Type B pancreatic cell (in vitro differentiated cells): ENCODE results near the gene MYMK. TPM values are rescaled to one million over a fixed set of nuclear protein-coding genes. Genes with fewer than 3 reads are reported as not detected.

Experiments
- DNase-seq: peaks from one replicate; pipeline ENCODE4 v3.0.0; 2021; ENCODE audit warnings: mixed read lengths; ENCODE audit not compliant: unreplicated experiment; ENCODE audit errors: extremely low spot score
- H3K27ac Mint-ChIP-seq: 2 replicates; pipeline ENCODE4 v1.8.0; 2021; ENCODE audit warnings: mild to moderate bottlenecking, mixed read lengths
- H3K27me3 Mint-ChIP-seq: 2 replicates; pipeline ENCODE4 v1.8.0; 2021; ENCODE audit warnings: mixed read lengths
- H3K36me3 Mint-ChIP-seq: 2 replicates; pipeline ENCODE4 v1.8.0; 2021; ENCODE audit warnings: mixed read lengths
- H3K4me1 Mint-ChIP-seq: one replicate; pipeline ENCODE4 v1.8.0; 2021; ENCODE audit warnings: mixed read lengths; ENCODE audit not compliant: unreplicated experiment
- H3K4me3 Mint-ChIP-seq: 2 replicates; pipeline ENCODE4 v1.8.0; 2021; ENCODE audit warnings: mild to moderate bottlenecking, mixed read lengths
- H3K9me3 Mint-ChIP-seq: 2 replicates; pipeline ENCODE4 v1.8.0; 2021; ENCODE audit warnings: mixed read lengths
- total RNA-seq: library from RNA; stranded (reverse); gene quantifications from 2 replicates; pipeline ENCODE4 v1.2.1, GENCODE V29; 2021; ENCODE audit warnings: low replicate concordance
- TF ChIP-seq, protein P1 (sequence below): fragments of 200-600 bp; sonication (generic); conservative IDR thresholded peaks from 2 replicates; pipeline ENCODE4 v1.5.0; 2021; ENCODE audit warnings: antibody characterized with exemption, mild to moderate bottlenecking

MYMK gene
- total RNA-seq, 1 donor from 2014 or later: not detected

DNA sequence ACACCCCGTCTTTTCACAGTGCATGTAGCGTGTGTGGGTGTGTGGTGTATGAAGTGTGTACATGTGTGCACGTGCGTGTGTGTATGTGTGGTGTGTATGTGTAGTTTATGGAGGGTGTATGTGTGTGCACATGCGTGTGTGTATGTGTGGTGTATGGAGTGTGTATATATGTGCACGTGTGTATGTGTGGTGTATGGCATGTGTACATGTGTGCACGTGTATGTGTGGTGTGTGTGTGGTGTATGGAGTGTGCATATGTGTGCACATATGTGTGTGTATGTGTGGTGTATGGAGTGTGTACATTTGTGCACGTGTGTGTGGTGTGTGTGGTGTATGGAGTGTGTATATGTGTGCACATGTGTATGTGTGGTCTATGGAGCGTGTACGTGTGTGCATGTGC lies 13.2 kb downstream of the MYMK start:
- no peak for DNase-seq
- no peak overlapping the region for H3K4me3 Mint-ChIP-seq
- no peaks in the 10 kb centered on the region for H3K9me3 Mint-ChIP-seq
- H3K27me3 Mint-ChIP-seq: peaks cover 5% of the 10 kb centered on the region
- peaks cover 12% of the 10 kb centered on the region for H3K4me1 Mint-ChIP-seq
- TF ChIP-seq, protein P1, sequence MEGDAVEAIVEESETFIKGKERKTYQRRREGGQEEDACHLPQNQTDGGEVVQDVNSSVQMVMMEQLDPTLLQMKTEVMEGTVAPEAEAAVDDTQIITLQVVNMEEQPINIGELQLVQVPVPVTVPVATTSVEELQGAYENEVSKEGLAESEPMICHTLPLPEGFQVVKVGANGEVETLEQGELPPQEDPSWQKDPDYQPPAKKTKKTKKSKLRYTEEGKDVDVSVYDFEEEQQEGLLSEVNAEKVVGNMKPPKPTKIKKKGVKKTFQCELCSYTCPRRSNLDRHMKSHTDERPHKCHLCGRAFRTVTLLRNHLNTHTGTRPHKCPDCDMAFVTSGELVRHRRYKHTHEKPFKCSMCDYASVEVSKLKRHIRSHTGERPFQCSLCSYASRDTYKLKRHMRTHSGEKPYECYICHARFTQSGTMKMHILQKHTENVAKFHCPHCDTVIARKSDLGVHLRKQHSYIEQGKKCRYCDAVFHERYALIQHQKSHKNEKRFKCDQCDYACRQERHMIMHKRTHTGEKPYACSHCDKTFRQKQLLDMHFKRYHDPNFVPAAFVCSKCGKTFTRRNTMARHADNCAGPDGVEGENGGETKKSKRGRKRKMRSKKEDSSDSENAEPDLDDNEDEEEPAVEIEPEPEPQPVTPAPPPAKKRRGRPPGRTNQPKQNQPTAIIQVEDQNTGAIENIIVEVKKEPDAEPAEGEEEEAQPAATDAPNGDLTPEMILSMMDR: no peak
- H3K27ac Mint-ChIP-seq: no peak overlapping the region
- H3K36me3 Mint-ChIP-seq: no peaks in the 10 kb centered on the region

DNA sequence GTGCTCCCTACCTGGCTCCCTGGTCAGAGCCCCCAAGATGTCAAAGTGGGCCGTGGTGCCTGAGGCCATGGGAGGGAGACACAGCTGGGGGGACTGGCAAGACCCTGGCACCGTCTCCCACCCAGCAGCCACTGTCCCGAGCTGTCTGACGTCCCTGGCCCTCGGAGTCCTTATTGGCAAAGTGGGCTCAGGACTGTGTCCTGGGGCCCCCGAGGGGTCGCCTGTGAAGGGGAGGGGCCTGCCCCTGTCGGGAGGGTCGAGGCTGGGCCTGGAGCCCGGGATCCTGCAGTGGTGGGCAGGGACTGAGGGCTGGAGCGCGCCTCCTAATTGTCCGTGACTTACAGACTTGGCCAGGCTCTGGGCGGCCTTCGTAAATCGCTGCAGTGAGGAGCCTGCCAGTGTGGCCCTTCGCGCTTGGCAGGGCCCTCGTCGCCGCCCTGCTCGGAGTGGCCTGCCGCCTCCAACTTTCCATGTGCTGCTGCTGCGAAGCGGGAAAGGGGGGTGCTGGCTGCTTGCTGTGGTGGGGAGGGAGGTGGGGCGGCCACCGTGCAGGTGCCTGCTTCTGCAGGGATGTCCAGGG lies 13.7 kb downstream of the MYMK start:
- H3K4me3 Mint-ChIP-seq: no peak overlapping the region
- no peak overlapping the region for H3K27ac Mint-ChIP-seq
- no peaks in the 10 kb centered on the region for H3K9me3 Mint-ChIP-seq
- no peak for DNase-seq
- TF ChIP-seq, protein P1: no peak
- peaks cover 5% of the 10 kb centered on the region for H3K27me3 Mint-ChIP-seq
- peaks cover 12% of the 10 kb centered on the region for H3K4me1 Mint-ChIP-seq
- no peaks in the 10 kb centered on the region for H3K36me3 Mint-ChIP-seq

DNA sequence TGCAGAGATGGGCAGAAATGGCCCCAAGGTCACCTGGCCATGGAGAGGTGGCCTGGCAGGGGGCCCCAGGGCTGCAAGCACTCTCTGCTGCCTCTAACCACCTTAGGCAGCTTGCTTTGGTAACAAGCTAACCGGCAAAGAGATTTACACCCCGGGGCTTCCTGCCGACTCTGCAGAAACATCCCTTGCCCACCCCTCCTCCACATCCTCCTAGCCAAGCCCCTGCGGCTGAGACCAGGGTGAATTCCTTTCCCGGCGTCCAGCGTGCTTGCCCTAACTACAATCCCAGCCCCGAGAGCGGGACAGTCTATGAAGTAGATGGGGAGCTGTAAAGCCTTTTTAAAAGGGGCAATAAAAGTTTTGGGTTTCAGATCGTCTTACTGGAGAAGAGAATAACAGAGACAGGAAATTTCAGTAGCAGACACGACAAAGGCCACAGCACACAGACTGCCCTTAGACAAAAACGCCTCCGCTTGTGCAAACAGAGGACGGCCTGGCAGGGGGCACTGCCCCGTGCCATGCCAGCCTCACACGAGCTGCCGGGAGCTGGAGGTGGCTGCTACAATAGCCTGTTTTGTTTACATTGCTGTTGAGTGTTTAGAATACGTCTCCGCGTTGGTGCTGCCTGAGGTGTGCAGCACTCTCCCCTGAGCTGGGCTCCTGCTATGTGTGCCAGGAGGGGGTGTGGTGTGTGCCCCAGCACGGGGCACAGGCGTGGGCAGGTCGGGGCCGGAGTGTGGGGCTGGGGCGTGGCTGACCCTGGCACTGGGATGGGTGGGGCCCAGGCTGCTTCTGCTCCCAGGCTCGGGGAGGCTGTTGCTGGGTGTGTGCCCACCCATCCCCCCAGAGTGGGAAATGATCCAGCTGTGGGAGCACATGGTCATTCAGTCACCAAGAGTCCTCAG lies 15.3 kb downstream of the MYMK start:
- no peaks in the 10 kb centered on the region for H3K36me3 Mint-ChIP-seq
- no peak for DNase-seq
- H3K4me3 Mint-ChIP-seq: peak overlapping the region; percentile 71
- no peaks in the 10 kb centered on the region for H3K9me3 Mint-ChIP-seq
- peaks cover 5% of the 10 kb centered on the region for H3K27me3 Mint-ChIP-seq
- peak overlapping the region; percentile 50 for H3K27ac Mint-ChIP-seq
- TF ChIP-seq, protein P1: no peak
- H3K4me1 Mint-ChIP-seq: peaks cover 9% of the 10 kb centered on the region

DNA sequence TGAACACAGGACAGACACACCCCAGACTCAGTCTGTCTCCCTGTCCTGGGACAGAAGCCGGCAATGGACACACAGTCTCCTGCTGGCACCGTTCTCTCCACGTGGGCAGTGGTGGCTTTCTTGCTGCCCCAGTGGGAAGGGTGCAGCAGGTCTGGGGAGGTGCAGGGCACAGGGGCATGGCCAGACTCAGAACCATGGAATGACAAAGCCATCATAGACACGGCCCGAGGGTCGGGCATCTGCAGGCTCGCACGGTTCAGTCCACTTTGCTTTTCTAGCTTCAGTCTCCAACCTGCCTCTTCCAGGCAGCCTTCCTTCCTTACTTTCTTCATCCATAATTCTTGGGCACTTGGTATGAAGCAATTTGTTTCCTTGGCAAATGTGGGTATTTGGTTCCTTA lies 16.7 kb downstream of the MYMK start:
- TF ChIP-seq, protein P1: no peak
- Mint-ChIP-seq H3K9me3 (peaks cover 4% of the 10 kb centered on the region), H3K36me3 (no peaks in the 10 kb centered on the region), H3K4me3 (no peak overlapping the region), H3K27me3 (peaks cover 9% of the 10 kb centered on the region), H3K27ac (no peak overlapping the region), H3K4me1 (peaks cover 9% of the 10 kb centered on the region)
- no peak for DNase-seq

DNA sequence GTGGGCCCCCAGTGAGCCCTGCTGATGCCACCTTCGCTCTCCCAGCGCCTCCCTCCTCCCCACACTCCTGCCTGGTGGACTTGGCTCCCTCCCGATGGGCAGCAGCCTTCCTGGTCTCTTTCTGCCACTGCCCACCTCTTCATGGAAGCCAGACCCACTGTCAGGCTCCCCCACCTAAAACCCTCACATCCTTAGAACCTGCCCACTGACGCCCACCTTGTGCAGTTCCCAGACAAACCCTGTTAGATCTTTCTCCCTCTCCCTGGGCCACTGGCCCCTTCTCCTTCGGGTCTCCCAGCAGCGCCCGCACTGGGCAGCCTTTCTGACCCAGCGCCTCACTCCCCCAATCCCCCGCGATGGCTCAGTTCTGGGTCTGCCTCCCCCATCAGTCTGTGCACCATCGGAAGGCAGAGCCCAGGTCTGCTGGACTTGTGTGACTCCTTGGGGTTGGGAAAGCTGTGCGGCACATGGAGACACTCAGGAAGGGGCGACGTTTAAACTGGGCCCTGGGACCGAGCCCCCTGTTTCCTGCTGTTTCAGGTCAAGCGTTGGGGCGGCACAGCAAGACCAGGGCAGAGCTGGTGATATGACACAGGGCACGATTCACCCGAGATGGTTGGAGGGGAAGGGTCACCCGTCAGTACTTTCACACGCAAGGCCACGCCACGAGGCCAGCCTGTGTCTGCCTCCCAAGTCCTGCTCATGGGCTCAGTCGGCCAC lies 17.4 kb downstream of the MYMK start:
- no peak for DNase-seq
- Mint-ChIP-seq H3K27me3 (peaks cover 9% of the 10 kb centered on the region), H3K27ac (no peak overlapping the region), H3K9me3 (peaks cover 4% of the 10 kb centered on the region), H3K4me1 (peaks cover 9% of the 10 kb centered on the region), H3K4me3 (no peak overlapping the region), H3K36me3 (no peaks in the 10 kb centered on the region)
- TF ChIP-seq, protein P1: no peak
